Measurements from ENCODE around the gene PTPRK. TPM values are rescaled to one million over a fixed set of nuclear protein-coding genes. Genes with fewer than 3 reads are reported as not detected.

Gene PTPRK
- total RNA-seq = 17.4 and 17.9 TPM in 2 replicates

DNA sequence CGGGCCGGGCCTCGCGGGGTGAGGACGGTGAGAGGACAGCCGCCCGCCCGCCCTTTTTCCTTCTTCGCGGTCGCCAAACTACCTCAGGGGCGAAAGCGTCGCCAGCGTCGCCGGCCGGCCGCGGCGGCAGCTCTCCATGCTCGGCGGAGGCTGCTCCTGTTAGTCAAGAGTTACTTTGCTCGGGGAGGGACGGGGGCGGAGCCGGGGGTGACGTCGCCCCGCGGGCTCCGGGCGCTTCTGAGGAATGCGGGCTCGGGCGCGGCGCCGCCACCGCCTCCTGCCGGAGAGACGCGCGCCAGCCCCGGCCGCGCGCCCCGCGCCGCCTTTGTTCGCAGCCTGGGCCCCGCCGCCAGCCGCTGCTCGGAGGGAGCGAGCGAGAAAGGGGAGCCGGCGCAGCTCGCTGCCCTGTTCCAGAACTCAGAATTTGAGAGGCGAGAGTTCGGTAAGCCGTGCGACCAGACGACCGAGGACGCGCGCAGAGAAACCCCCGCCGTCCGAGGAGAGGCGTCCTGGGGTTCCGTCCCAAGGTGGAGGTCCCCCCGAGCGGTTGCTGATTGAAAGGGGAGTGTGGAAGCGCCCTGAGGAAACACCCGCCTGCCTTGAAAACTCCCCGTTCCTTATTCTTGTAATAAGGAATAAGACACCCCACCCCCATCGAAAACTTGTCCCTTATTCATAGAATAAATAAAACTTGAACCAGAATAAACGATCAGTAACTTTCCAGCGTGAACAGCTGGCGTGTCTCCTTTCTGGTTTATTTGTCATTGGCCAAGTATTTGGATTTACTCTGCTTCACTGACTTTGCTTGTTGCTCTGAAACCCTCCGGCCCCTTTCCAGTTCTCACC is at the start of gene PTPRK:
Gene PTPRK (minus strand): TSS at position 164 of the 846 bp plus-strand sequence. CDS start 241 bp downstream, outside the sequence.

